Embryonic facial prominence (tissue), 1 donor: ENCODE results near the gene PDE2A.
"Not testable (repeated sequence)": the region's sequence is repeated elsewhere in the genome, so short reads cannot be mapped to it uniquely, and the experiment has no call there.

Source experiments
- DNase-seq: peaks from one replicate; pipeline ENCODE4 v3.0.0-alpha.2; 2016; ENCODE audit errors: extremely low spot score

The PDE2A gene

DNA sequence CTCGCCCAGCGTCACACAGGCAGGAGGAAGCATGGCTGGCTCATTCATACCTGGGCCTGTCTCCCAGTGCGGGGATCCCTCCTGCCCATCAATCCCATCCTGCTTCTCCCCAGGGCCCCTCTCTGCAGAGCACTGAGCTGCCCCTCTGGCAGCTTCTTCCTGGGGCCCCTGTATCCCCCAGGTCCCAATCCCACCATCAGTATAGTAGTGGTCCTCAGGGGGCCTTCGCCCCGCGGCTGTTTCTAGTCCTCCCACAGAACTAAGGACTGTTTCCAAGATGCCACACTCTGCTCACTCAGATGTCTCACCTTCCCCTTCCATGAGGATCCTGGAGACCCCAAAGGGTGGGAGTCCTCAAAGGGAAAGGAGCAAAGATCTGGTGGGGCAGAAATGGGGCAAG is 97.6 kb downstream of the PDE2A start:
- no peak for DNase-seq

DNA sequence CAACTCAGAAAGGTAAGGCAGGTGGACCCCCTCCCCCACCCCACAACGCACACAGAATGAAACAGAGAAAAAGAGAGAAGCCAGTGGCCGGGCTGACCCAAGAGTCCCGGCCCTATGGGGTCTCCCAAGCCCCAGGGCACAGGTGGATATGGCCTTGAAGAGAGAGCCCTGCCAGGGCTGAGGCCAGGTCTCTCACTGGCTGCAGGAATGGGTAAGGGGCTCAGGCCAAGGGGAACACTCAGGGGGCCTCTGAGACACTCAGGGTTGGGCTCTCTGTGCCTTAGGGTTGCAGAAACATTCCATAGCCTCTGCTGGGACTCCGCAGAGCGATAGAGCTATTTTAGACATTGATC is 98.0 kb downstream of the PDE2A start:
- DNase-seq, result no peak

DNA sequence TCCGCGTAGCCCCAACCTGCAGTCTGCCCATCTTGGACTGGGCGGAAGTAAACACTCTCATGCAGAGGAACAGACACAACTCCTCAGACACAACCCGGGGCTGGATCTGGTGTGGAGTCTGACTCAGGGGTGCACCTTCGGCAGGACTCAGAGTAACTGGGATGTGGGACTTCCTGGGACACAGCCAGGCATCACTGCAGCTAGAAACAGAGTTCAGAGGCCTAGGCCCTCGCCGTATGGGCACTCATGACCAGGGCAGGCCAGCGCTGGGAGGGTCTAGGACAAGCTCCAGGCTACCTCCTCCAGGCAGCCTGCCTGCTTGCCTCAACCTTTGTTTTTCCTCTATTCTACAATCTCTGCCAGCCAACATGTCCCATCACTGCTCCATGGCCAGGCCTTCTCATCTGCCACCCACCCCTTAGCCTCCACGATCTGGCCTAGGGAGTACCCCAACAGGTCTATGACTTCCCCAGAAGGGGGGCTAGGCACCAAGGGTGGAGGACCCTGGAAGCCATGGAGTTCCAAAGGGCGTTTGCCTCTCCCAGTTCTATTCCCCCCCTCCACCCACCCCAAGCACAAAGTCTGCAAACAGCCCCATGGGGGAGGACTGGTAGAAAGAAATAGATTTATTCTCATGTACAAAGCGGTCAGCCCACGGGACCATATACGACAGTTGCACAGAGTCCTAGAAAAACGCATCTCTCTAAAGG is 98.5 kb downstream of the PDE2A start:
- DNase-seq, result no peak

DNA sequence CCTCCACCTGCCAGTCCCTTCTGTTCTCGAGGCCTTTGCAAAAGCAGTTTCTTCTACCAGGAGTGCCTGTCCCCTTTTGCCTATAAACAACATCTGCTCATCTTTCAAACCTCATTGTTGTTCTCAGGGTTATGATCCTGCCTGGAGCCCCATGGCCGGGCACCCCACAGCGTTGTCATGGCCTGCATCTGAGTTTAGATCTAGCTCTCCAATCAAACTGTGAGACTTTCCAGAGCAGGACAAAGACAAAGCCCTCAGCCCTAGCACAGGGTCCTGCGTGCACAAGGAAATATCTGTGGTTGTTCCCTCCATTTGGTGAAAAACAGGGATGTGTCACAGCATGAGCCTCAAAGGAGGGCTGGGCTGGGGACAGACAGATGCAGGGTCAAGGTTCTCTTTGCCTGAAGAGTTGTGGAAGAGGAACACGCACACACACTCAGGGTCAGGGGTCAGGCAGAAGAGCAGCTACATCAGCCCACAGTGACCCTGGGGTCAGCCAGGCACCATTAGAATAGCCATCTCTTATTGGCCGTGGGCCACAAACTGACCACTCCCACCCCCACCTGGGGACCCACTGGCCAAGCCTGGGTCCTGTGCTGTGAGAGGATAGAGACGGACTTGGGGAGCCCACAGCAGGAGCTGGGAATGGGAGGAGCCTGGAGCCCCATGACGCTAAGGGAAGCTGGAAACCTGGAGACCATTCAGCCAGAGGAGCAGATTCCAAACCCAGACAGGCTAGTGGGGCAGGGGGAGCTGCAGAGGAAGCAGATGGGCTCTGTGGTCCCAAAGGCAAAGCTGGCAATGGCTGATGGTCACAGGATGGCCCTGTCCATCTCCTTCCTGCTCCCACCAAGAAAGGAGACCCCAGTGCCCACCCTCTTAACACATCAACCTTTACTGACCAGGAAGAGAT is 99.4 kb downstream of the PDE2A start:
- no peak for DNase-seq

DNA sequence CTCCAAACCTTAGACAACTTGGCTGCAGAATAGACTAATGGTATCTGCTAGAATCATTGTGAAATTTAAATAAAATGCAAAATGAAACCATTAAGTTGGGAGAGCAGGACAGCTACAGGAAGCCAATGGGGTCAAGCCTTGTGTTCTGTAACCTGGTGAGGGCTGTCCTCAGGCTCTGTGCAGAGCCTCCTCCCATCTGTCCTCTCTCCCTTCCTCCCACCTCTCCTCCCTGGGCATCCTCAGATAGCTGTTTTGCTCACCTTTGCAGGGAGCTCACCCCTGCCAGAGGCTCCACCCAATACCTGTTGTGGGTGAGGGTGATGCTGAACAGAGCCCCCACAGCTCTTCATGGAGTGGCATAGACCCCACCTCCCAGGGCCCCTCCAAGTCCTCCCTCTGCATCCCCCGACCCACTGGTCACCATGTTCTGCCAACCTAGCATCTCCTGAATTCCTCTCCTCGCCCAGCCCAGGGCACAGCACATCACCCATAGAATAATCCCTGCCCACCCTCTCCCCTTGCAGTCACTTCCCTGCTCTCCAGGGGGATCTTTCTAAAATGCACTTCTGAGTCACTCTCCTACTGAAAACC is 100.3 kb downstream of the PDE2A start:
- DNase-seq, result no peak

DNA sequence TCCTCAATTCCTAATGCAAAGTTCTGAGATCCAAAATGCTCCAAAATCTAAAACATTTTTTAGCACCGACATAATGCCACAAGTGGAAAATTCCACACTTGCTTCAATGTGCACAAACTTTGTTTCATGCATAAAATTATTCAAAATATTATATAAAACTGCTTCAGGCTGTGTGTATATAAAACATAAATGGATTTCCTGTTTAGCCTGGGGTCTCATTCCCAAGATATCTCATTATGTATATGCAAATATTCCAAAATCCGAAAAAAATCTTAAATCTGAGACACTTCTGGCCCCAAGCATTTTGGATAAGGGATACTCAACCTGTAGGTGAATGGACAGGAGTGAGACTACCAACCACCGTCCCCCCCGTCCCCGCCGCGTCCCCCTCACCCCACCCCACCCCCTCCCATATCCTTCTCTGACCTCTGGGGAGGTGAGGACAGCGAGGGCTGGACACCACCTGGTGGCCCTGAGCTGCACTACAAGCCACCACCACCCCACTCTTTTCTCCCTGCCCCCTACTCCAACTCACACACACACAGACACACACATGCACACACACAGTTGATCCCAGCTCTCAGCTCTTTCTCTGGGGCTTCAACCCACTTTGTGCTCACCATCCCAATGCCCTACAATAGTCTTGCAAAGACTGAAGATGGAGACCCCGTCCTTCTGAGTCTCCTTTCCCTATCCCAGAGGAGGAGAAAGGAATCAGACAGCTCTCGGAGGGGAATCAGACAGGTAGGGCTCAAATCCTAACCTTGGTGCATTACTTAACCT is 101.0 kb downstream of the PDE2A start:
- DNase-seq, result no peak

DNA sequence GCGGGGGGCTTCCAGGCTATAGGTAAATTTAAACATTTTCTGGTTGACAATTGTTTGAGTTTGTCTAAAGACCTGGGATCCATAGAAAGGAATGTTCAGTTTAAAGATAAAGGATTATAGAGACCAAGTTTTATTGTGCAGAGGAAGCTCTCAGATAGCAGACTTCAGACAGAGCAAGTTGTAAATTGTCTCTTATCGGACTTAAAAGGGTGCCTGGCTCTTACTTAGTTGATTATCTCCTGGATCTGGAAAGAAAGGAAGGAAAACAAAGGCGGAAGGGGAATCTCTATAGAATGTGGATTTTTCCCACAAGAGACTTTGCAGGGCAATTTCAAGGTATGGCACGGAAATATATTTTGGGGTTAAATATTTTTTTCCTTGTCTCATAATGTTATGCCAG is 101.7 kb downstream of the PDE2A start:
- not testable (repeated sequence) for DNase-seq

DNA sequence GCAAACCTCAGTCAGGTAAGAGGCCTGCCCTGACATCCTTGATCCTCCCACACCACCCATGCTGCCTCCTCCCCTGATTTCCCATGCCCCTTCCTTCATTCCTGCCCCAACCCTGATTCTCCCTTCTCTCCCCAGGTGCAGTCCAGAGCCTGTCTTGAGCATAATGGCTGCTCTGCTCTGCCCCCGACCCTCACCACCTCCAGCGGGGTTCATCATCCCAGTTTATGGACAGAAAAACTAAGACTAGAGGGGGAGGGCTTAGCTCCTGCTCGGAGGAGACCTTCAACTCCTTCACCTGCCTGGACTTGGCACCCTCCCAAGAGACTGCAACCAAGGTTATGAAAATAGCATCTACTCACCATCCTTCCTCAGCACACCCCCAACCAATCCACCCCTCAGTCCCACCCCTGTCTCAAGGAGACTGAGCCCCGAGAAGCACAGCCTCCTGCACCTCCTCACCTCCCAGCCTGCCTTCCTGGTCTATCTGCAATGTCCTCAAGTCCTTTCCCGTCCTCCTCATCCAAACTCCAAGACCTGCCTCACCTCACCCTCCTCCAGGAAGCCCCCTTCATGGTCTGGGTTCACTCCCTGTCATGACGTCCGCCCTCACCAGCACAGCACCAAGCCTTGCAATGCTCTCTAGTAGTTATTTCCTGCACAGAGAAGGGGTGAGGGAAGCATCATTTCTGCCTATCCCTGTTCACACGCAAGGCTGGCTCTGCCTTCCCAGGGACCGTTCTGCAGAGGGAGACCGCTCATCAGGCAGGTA is 103.1 kb downstream of the PDE2A start:
- DNase-seq, result no peak

DNA sequence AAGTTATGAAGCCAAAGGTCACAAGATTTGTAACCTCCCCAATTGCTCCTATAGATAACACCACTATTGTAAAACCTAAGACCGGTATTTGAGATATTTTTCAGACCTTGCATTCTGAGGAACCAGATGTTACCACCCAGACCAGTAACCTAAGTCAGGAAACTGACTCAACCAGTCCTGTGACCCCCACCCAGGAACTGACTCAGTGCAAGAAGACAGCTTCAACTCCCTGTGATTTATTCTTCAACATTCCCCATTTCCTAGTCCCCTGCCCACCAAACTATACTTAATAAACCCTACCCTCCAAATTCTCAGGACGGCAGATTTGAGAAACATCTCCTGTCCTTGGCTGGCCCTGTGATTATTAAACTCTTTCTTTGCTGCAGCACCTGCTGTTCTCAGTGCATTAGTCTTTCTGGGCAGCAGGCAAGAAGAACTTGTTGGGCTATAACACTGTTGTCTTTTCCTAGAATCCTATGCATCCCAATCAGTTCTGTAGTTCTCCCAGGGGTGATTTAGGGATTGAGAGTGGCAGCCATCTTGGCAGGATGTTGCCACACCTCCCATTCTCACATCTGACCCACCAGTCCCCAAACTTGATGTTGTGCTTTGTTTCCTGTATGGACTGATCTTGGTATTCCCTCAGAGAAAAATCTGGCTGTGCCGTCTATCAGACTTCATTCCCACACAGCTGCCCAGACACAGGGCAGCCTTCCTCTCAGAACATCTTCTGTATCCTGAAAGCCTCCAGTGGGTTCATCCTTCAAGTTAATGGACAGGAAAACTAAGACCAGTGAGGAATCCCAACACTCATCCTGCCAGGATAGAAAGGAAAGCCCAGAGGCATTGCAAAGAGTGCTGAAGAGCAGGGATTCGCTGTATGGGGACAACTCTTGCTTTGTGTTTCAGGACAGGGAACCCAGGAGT is 104.0 kb downstream of the PDE2A start:
- DNase-seq, result no peak

DNA sequence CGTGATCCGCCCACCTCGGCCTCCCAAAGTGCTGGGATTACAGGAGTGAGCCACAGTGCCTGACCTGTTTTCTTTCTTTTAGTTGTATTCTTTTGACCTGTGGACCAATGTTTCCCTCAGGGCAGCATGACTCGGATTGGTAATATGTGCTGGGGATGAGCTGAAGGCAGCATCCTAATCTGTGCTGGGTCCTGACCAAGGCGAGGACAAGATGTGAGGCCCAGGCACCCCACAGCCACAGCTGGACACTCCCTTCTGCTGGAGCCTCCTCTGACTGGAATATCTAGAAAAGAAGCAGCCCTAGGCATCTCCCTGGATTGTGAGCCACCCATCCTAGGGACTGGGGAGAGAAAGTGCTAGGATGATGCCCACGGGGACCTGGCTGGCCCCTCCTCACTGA is 105.4 kb downstream of the PDE2A start:
- DNase-seq, result no peak

DNA sequence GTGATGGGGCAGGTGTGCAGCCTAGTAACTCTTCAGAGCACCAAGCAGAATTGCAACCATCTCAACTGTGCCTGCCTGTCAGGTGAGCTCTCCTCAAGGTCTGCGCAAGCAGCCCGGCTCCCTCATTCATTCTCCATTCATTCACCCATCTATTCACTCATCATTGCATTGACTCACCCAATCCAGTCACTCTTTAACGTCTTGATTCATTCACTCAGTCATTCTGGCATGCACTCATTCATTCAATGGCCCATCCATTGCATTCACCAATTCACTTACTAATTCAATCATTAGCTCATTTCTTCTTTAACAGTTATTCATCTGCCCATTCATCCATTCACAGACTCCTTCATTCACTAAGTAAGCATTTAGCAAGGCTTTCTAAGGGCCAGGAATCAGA is 111.8 kb downstream of the PDE2A start:
- no peak for DNase-seq

DNA sequence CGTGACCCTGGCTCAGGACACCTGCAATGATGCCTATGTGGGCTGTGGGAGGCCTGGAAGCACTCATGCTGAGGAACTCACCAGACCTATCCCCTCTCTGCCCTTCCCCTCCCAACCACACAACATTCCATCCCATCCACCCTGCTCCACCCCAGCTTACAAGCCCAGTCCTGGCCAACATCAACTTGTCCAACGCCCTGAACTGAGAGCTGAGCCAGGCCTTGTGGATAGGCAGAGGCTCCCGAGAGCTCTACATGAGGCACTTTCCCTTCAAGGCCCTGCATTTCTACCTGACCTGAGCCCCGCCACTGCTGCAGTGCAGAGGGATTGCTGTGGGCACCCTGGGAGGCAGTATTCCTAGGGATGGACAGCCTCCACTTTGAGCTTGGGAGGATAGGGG is 112.4 kb downstream of the PDE2A start:
- no peak for DNase-seq

DNA sequence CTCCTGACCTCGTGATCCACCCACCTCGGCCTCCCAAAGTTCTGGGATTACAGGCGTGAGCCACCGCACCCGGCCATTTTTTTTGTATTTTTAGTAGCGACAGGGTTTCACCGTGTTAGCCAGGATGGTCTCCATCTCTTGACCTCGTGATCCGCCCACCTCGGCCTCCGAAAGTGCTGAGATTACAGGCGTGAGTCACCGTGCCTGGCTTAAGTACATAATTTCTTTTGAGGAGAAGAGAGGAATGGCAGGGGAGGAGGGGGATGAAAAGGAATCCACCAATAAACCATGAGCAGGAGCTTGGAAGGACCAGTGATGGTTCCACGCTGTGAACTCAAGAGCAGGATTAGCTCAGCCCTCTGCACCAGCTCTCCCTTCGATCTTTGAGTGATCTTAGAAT is 113.4 kb downstream of the PDE2A start:
- not testable (repeated sequence) for DNase-seq

DNA sequence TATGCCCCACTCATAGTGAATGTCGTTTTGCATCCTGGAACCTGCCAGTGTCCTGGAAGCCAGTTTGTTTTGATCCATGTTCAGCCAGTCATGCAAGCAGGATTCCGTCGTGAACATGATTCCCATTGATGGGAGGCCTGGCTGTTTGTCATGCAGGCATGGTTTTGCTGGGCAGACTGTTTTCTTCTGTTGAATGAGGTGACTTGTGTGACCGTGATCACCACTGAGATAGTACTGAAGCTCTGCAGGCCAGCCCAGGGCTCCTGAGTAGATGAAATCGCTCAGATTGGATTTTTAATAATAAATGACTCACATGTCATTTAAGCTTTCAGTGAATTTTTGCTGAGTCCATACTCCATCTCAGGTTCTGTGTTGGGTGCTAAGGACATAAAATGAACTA is 117.8 kb downstream of the PDE2A start:
- DNase-seq, result no peak

DNA sequence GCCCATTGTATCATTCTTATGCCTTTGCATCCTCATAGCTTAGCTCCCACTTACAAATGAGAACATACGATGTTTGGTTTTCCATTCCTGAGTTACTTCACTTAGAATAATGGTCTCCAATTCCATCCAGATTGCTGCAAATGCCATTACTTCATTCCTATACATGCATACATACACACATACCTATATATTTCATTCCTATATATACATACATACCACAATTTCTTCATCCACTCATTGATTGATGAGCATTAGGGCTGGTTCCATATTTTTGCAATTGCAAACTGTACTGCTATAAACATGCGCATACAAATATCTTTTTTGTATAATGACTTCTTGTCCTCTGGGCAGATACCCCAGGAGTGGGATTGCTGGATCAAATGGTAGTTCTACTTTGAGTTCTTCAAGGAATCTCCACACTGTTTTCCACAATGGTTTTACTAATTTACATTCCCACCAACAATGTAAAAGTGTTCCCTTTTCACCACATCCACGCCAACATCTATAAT is 119.2 kb downstream of the PDE2A start:
- DNase-seq, result not testable (repeated sequence)

DNA sequence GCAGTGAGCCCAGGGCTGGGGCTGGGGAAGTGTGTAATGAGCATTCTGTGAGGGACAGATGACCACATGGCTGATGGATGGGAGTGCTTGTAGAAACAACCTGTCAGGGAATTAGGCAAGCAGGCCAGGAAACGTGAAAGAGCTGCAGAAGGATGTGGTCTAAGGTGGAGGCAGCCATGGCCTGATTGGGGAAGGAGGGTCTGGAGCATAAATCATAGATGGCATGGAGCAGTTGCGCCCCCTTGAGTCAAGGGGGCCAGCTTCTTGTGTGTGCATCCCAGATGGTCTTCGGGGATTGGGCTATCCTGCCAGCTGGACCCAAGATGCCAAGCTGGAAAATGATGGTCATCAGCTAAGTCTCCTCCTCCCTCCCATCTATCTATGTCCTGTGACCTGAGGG is 120.5 kb downstream of the PDE2A start:
- no peak for DNase-seq

DNA sequence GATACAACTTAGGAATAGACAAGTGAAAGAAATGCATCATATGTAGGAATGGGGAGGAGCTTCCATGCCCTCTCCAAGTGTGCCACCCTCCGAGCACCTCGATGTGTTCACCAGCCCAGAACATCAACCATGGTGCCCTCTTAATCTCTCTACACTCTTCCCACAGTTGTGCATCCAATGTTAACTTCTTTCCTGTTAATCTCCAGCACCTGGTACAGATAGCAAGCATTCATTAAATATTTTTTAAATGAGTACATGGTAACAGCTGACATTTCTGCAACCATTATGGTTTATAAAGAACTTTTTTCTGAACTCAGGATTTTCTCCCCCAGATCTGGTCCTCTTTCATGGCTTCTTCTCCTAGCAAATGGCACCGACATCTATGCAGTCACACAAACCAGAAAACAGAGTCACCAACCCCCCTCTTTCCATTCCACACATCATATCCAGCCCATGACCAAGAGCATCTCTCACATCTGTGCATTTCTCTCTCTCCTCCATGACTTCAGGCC is 121.8 kb downstream of the PDE2A start:
- no peak for DNase-seq

DNA sequence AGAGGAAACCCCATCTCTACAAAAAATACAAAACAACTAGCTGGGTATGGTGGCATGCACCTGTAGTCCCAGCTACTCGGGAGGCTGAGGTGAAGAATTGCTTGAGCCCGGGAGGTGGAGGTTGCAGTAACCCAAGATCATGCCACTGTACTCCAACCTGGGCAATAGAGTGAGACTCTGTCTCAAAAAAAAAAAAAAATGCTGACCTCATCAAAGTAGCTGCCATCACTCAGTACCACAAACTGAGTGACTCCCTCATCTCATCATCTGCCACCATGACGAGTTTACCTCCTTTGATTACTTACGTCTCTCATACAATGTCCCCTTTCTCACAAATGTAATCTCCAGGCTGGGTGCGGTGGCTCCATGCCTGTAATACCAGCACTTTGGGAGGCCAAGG is 122.7 kb downstream of the PDE2A start:
- DNase-seq, result no peak

DNA sequence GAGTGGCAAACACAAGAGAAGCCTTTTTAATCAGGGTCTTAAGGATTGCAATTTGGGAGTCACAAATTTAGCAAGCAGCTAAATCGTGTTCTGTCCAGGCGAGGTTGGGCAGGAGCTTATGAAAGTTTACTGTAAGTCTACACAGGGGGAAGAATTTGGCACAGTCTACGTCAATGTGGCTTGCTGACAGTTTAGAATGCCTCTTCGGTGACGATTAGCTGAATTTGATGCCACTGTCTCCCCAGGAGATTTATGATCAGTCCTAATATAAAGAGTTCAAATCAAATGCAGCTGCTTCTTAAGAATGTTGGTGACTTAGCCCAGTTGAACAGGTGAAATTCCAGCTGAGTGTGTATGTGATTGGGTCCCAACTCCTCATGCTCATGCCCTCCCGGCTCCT is 125.8 kb downstream of the PDE2A start:
- no peak for DNase-seq

DNA sequence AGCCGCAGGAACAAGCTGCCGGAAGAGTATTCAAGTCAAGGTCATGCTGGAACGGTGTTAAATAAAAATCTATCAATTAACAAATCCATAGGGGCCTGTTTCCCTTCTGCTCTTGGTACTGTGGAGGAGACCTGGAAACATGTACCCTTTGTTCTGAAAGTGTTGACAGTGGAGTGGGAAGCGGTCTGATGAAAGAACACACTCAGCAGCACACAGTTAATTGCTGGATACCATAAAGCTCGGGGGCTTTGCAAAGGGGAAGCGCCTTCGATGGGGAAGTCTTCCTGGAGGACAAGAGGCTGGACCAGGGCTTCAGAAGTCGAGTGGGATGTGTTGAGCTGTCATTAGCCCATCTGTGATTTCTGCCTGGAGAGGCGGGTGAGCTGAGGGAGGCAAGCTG is 127.4 kb downstream of the PDE2A start:
- no peak for DNase-seq
